Cardiac muscle cell (in vitro differentiated cells and primary cell): Measurements from ENCODE around the gene WRAP73. TPM values are rescaled to one million over a fixed set of nuclear protein-coding genes. Genes with fewer than 3 reads are reported as not detected.

Experiments
- DNase-seq, 2 donors: peaks; one replicate each; pipeline versions ENCODE4 v3.0.0 to v3.0.0-alpha.2; 2010 to 2017; ENCODE audit warnings: low read depth in 1 of 2, low spot score in 1 of 2
- H3K27ac ChIP-seq: fragments of 200-600 bp; sonication (generic); 2 replicates; pipeline ENCODE4 v1.5.1; 2016
- H3K27me3 ChIP-seq: fragments of 200-600 bp; sonication (generic); 2 replicates; pipeline ENCODE4 v1.6.0; 2016; ENCODE audit warnings: control low read depth
- H3K36me3 ChIP-seq: fragments of 200-600 bp; sonication (generic); 2 replicates; pipeline ENCODE4 v1.5.1; 2016; ENCODE audit warnings: control low read depth
- H3K4me1 ChIP-seq: fragments of 200-600 bp; sonication (generic); 2 replicates; pipeline ENCODE4 v1.8.1; 2017; ENCODE audit warnings: low read depth, mild to moderate bottlenecking, mixed run types
- H3K4me3 ChIP-seq: fragments of 200-600 bp; sonication (generic); 2 replicates; pipeline ENCODE4 v1.5.1; 2016; ENCODE audit warnings: mild to moderate bottlenecking
- H3K9me3 ChIP-seq: fragments of 200-600 bp; sonication (generic); 2 replicates; pipeline ENCODE4 v1.5.1; 2017; ENCODE audit warnings: low read depth, mild to moderate bottlenecking, control low read depth
- CTCF ChIP-seq: IDR thresholded peaks from 2 replicates; pipeline ENCODE4 v1.5.1; 2012; ENCODE audit warnings: low read depth, mild to moderate bottlenecking, low read length
- polyA plus RNA-seq: library from polyadenylated mRNA; unstranded; fragments of >200 nt; fragmentation: Nextera tagmentation; extraction: Ambion mirVana; gene quantifications from 2 replicates; pipeline ENCODE4 v1.2.1, GENCODE V29; 2016
- total RNA-seq: library from RNA; depleted of rRNA; stranded (reverse); fragments of >200 nt; gene quantifications from 2 replicates; pipeline ENCODE4 v1.2.3, GENCODE V29; 2016

The WRAP73 gene
- total and polyA plus RNA-seq, 2 experiments from 2014 or later, result 21.6 to 25.9 TPM

- no peak overlapping the region for H3K4me3 ChIP-seq
- H3K4me1 ChIP-seq, result no peaks in the 10 kb centered on the region
- TF ChIP-seq CTCF, result no peak
- no peak overlapping the region for H3K27ac ChIP-seq
- no peak for DNase-seq
- H3K9me3 ChIP-seq, result no peaks in the 10 kb centered on the region
- peaks cover 39% of the 10 kb centered on the region for H3K36me3 ChIP-seq
- H3K27me3 ChIP-seq, result no peaks in the 10 kb centered on the region
These were observed 18.3 kb downstream of the WRAP73 start for GRCh38 chr1:3631320-3632260.

GRCh38 chr1:3630914-3631313 lies 19.0 kb downstream of the WRAP73 start:
- Histone ChIP-seq H3K4me1 (peaks cover under 1% of the 10 kb centered on the region), H3K27me3 (no peaks in the 10 kb centered on the region), H3K4me3 (no peak overlapping the region), H3K36me3 (peaks cover 33% of the 10 kb centered on the region), H3K27ac (no peak overlapping the region), H3K9me3 (no peaks in the 10 kb centered on the region)
- no peak for TF ChIP-seq CTCF
- no peak for DNase-seq

- no peaks in the 10 kb centered on the region for H3K9me3 ChIP-seq
- H3K36me3 ChIP-seq, result peaks cover 26% of the 10 kb centered on the region
- H3K27me3 ChIP-seq, result no peaks in the 10 kb centered on the region
- peaks cover 4% of the 10 kb centered on the region for H3K4me1 ChIP-seq
- H3K4me3 ChIP-seq, result no peak overlapping the region
- no peak overlapping the region for H3K27ac ChIP-seq
- no peak for DNase-seq
- TF ChIP-seq CTCF, result no peak
These were observed 19.7 kb downstream of the WRAP73 start for GRCh38 chr1:3630161-3630611.

GRCh38 chr1:3629561-3630160 lies 20.2 kb downstream of the WRAP73 start:
- Histone ChIP-seq H3K36me3 (peaks cover 22% of the 10 kb centered on the region), H3K4me1 (peaks cover 4% of the 10 kb centered on the region), H3K27me3 (no peaks in the 10 kb centered on the region), H3K4me3 (no peak overlapping the region), H3K9me3 (no peaks in the 10 kb centered on the region), H3K27ac (no peak overlapping the region)
- no peak for TF ChIP-seq CTCF
- DNase-seq, result no peak

- no peak overlapping the region for H3K4me3 ChIP-seq
- no peaks in the 10 kb centered on the region for H3K9me3 ChIP-seq
- no peak for DNase-seq
- H3K36me3 ChIP-seq, result peaks cover 22% of the 10 kb centered on the region
- TF ChIP-seq CTCF, result no peak
- no peak overlapping the region for H3K27ac ChIP-seq
- H3K4me1 ChIP-seq, result peaks cover 8% of the 10 kb centered on the region
- H3K27me3 ChIP-seq, result no peaks in the 10 kb centered on the region
These were observed 21.5 kb downstream of the WRAP73 start for GRCh38 chr1:3628445-3628844.
